T-helper 22 cell (primary cell): ENCODE results near the gene MDFI.

Experiments
- DNase-seq: peaks from one replicate; pipeline ENCODE4 v3.0.0-alpha.2; 2020; ENCODE audit warnings: low read depth

MDFI gene

GRCh38 chr6:41634657-41635056 is 3.6 kb upstream of the MDFI start:
- DNase-seq = no peak

GRCh38 chr6:41635365-41635764 is 2.9 kb upstream of the MDFI start:
- no peak for DNase-seq

- DNase-seq = no peak
These were observed 1.5 kb upstream of the MDFI start for GRCh38 chr6:41636833-41637193.

GRCh38 chr6:41637194-41638001 is 870 bp upstream of the MDFI start:
- no peak for DNase-seq

- no peak for DNase-seq
These were observed 904 bp downstream of the MDFI start for GRCh38 chr6:41638935-41639808.

GRCh38 chr6:41639809-41640371 is 1.6 kb downstream of the MDFI start:
- no peak for DNase-seq

- DNase-seq = no peak
These were observed 2.2 kb downstream of the MDFI start for GRCh38 chr6:41640426-41640825.

- DNase-seq = no peak
These were observed 3.2 kb downstream of the MDFI start for GRCh38 chr6:41641352-41641925.

GRCh38 chr6:41642090-41642959 is 4.1 kb downstream of the MDFI start:
- no peak for DNase-seq

GRCh38 chr6:41642960-41643898 is 5.0 kb downstream of the MDFI start:
- DNase-seq = no peak

- no peak for DNase-seq
These were observed 5.6 kb downstream of the MDFI start for GRCh38 chr6:41643899-41644269.

GRCh38 chr6:41644297-41644879 is 6.1 kb downstream of the MDFI start:
- DNase-seq = no peak

- DNase-seq = no peak
These were observed 6.8 kb downstream of the MDFI start for GRCh38 chr6:41645007-41645618.

- DNase-seq = no peak
These were observed 7.9 kb downstream of the MDFI start for GRCh38 chr6:41646026-41646795.

GRCh38 chr6:41647061-41647511 is 8.8 kb downstream of the MDFI start:
- no peak for DNase-seq

- no peak for DNase-seq
These were observed 9.9 kb downstream of the MDFI start for GRCh38 chr6:41648070-41648585.

- DNase-seq = no peak
These were observed 10.7 kb downstream of the MDFI start for GRCh38 chr6:41648921-41649320.

- no peak for DNase-seq
These were observed 11.3 kb downstream of the MDFI start for GRCh38 chr6:41649596-41649995.

GRCh38 chr6:41650120-41650519 is 11.9 kb downstream of the MDFI start:
- no peak for DNase-seq
